HFFc6 (cell line): ENCODE measurements around the gene TMEM245. TPM values are rescaled to one million over a fixed set of nuclear protein-coding genes. Genes with fewer than 3 reads are reported as not detected.

Experiments
- DNase-seq: peaks from one replicate; pipeline ENCODE4 v3.0.0-alpha.2; 2018
- H3K27ac Mint-ChIP-seq: 2 replicates; pipeline ENCODE4 v1.8.0; 2020; ENCODE audit warnings: mild to moderate bottlenecking, mixed read lengths
- H3K27me3 Mint-ChIP-seq: 2 replicates; pipeline ENCODE4 v1.8.0; 2021; ENCODE audit warnings: mild to moderate bottlenecking, moderate library complexity, mixed read lengths; ENCODE audit not compliant: insufficient read depth
- H3K36me3 Mint-ChIP-seq: 2 replicates; pipeline ENCODE4 v1.8.0; 2021; ENCODE audit warnings: low read depth, mixed read lengths
- H3K4me1 Mint-ChIP-seq: 2 replicates; pipeline ENCODE4 v1.8.0; 2020; ENCODE audit warnings: low read depth, mixed read lengths
- H3K4me3 Mint-ChIP-seq: 2 replicates; pipeline ENCODE4 v1.8.0; 2020; ENCODE audit warnings: mild to moderate bottlenecking, moderate library complexity, mixed read lengths
- H3K9me3 Mint-ChIP-seq: 2 replicates; pipeline ENCODE4 v1.8.0; 2020; ENCODE audit warnings: mild to moderate bottlenecking, mixed read lengths
- CTCF ChIP-seq: fragments of 200-600 bp; sonication (generic); IDR thresholded peaks from 2 replicates; pipeline ENCODE4 v1.5.0; 2021; ENCODE audit warnings: antibody characterized with exemption, mild to moderate bottlenecking
- total RNA-seq, 6 experiments: library from RNA; stranded (reverse); fragmentation: NEBNext Ultra II Directional; extraction: Animal tissue kit (Norgen Biotek cat#: 25700); gene quantifications; 2 replicates in 1 of 6; 3 replicates in 5 of 6; pipeline ENCODE4 v1.2.3, GENCODE V29; 2021

Gene TMEM245
- total RNA-seq, 6 experiments from 2014 or later = 52.1 to 61.8 (median 57.4) TPM

DNA sequence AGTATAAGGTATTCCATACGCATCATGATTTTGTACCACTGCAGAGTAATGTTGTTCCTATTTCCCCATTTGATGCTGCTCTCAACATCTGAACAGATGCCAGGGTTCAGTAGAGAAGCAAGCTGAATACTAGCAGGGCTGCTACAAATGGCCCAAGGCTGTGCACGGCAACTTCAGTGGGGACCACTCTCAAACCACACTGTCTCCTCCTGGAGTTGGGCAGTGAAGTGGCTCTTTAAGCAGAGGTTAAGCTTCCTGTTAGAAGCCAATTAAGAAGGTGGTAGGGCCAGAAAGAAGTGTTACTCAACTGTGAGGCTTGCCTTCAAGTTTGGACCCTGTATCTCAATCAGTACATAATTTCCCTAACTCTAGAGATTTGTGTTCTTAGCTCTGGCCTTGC is 32.0 kb downstream of the TMEM245 start:
- DNase-seq = no peak
- H3K9me3 Mint-ChIP-seq = no peaks in the 10 kb centered on the region
- no peak overlapping the region for H3K4me3 Mint-ChIP-seq
- peaks cover 55% of the 10 kb centered on the region for H3K36me3 Mint-ChIP-seq
- peak overlapping the region; percentile 48 for H3K27ac Mint-ChIP-seq
- no peaks in the 10 kb centered on the region for H3K27me3 Mint-ChIP-seq
- peaks cover 46% of the 10 kb centered on the region for H3K4me1 Mint-ChIP-seq
- TF ChIP-seq CTCF = no peak

- H3K36me3 Mint-ChIP-seq = peaks cover 43% of the 10 kb centered on the region
- H3K4me3 Mint-ChIP-seq = no peak overlapping the region
- peaks cover 40% of the 10 kb centered on the region for H3K4me1 Mint-ChIP-seq
- H3K9me3 Mint-ChIP-seq = no peaks in the 10 kb centered on the region
- peak overlapping the region; percentile 1; the same call in 1 of the 2 replicates for H3K27ac Mint-ChIP-seq
- peak; percentile 14; the same call in 1 of the 2 replicates for TF ChIP-seq CTCF
- no peak for DNase-seq
- H3K27me3 Mint-ChIP-seq = no peaks in the 10 kb centered on the region
These were observed 33.5 kb downstream of the TMEM245 start for GRCh38 chr9:109086221-109086620.

DNA sequence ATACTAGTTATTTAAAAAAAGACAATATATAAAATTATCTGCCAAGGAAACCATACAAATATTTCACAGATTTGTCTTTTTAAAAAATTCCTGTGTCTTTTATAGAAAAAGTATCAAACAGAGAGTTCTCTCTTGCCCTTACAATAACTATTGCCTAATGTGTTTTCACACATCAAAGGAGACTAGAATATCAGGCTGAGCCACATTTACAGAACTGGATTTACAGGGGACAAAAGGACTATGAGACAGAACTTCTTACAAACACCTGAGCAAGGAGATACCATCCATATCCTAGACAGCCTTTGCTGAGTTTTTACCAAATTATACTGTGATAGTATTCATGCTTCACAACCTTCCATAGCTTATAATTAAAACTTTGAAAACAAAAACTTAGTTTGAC is 34.2 kb downstream of the TMEM245 start:
- H3K4me3 Mint-ChIP-seq = no peak overlapping the region
- no peak for TF ChIP-seq CTCF
- H3K27me3 Mint-ChIP-seq = no peaks in the 10 kb centered on the region
- no peak overlapping the region for H3K27ac Mint-ChIP-seq
- DNase-seq = no peak
- H3K4me1 Mint-ChIP-seq = peaks cover 40% of the 10 kb centered on the region
- peaks cover 39% of the 10 kb centered on the region for H3K36me3 Mint-ChIP-seq
- H3K9me3 Mint-ChIP-seq = no peaks in the 10 kb centered on the region

DNA sequence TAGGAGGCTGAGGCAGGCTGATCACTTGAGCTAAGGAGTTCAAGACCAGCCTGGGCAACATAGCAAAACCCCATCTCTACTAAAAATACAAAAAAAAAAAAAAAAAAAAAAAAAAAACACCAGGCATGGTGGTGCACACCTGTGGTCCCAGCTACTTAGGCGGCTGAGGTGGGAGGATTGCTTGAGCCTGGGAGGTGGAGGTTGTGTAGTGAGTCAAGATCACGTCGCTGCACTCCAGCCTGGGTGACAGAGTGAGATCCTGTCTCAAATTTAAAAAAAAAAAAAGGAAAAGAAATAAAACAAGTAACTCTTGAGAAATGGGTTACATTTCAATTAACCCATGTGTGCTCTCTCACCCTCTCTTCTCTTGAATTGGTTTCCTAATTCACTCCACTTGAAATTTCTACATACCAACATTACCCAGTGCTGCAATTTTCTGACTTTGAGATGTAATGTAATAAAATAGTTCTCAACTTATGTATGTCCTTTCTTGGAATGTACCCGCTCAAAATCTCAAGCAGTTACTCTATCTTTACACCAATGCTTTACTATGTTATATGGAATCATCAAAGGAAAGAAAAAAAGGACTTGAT is 35.8 kb downstream of the TMEM245 start:
- TF ChIP-seq CTCF = no peak
- Mint-ChIP-seq H3K27me3 (no peaks in the 10 kb centered on the region), H3K27ac (no peak overlapping the region), H3K36me3 (peaks cover 37% of the 10 kb centered on the region), H3K4me1 (peaks cover 38% of the 10 kb centered on the region), H3K4me3 (no peak overlapping the region), H3K9me3 (no peaks in the 10 kb centered on the region)
- DNase-seq = no peak

GRCh38 chr9:109083141-109083540 is 36.6 kb downstream of the TMEM245 start:
- no peak for DNase-seq
- peaks cover 37% of the 10 kb centered on the region for H3K36me3 Mint-ChIP-seq
- H3K4me3 Mint-ChIP-seq = no peak overlapping the region
- H3K27ac Mint-ChIP-seq = 0 out of 2 replicates have a peak overlapping the region, but pooled peaks have one; percentile 33
- TF ChIP-seq CTCF = no peak
- H3K9me3 Mint-ChIP-seq = no peaks in the 10 kb centered on the region
- no peaks in the 10 kb centered on the region for H3K27me3 Mint-ChIP-seq
- H3K4me1 Mint-ChIP-seq = peaks cover 30% of the 10 kb centered on the region
